Measurements from ENCODE around the gene SFI1. TPM values are rescaled to one million over a fixed set of nuclear protein-coding genes. Genes with fewer than 3 reads are reported as not detected.

Gene SFI1
- total and polyA plus RNA-seq, 2 of the 8 experiments (the other 6 are each of a cell fraction or from before 2014, with no cell fraction given) = 10.4 to 30.1 TPM

- no peak for FAIRE-seq
- Histone ChIP-seq H3K4me3 (ENCODE audit: extremely low read depth in 1 of 4, insufficient read depth in 2 of 4, low read depth in 3 of 4, low read length in 4 of 4) (peak overlapping the region; percentile 58 to 97 (median 60); a peak in 6 of 8 replicates), H3K23me2 (ENCODE audit: low read depth, low read length) (peaks cover 14% of the 10 kb centered on the region; the same call in 1 of the 2 replicates), H3K27ac (ENCODE audit: low read depth, low read length) (no peak overlapping the region), H2BK20ac (ENCODE audit: low read length) (no peak overlapping the region), H4K20me1 (replicated peaks in 1 of 2; ENCODE audit: control insufficient read depth in 1 of 2, insufficient read depth in 2 of 2, low read length in 2 of 2) (peaks cover 21 to 37% of the 10 kb centered on the region in 2 experiments), H3K79me2 (ENCODE audit: control insufficient read depth in 1 of 2, insufficient read depth in 2 of 2, low read length in 2 of 2) (peaks cover 0 to 66% of the 10 kb centered on the region in 2 experiments; a peak in 2 of 4 replicates), H2BK120ac (replicated peaks; ENCODE audit: low read depth, low read length) (no peak overlapping the region), H3K4ac (replicated peaks; ENCODE audit: insufficient read length, low read depth, low read length) (no peak overlapping the region), H3K9ac (replicated peaks in 1 of 4; ENCODE audit: extremely low read depth in 1 of 4, low read depth in 3 of 4, low read length in 3 of 4) (peak overlapping the region in 1 of 4 experiments; percentile 42; a peak in 2 of 7 replicates), H4K91ac (replicated peaks; ENCODE audit: insufficient read length, low read length) (no peak overlapping the region), H2AFZ (ENCODE audit: low read length) (no peak overlapping the region), H3K23ac (ENCODE audit: insufficient read length) (no peak overlapping the region), H3K4me1 (replicated peaks in 1 of 4; ENCODE audit: control insufficient read depth in 3 of 4, insufficient read depth in 4 of 4, low read length in 3 of 4) (peaks cover 0 to 24% (median 16%) of the 10 kb centered on the region in 4 experiments; a peak in 6 of 7 replicates), H3K9me3 (ENCODE audit: insufficient read depth in 2 of 2, low read depth in 1 of 2, low read length in 1 of 2) (no peaks in the 10 kb centered on the region), H2AK5ac (ENCODE audit: low read depth, low read length) (no peak overlapping the region), H4K8ac (ENCODE audit: extremely low read depth, insufficient read depth, low read length) (no peak overlapping the region), H3K27me3 (replicated peaks in 1 of 4; ENCODE audit: control insufficient read depth in 3 of 4, extremely low read depth in 1 of 4, insufficient read depth in 3 of 4, low read length in 3 of 4) (no peaks in the 10 kb centered on the region), H3K56ac (replicated peaks; ENCODE audit: insufficient read length, low read depth, low read length) (no peak overlapping the region), H3K14ac (ENCODE audit: insufficient read length) (no peak overlapping the region), H2BK15ac (ENCODE audit: low read length) (peak overlapping the region; percentile 12; the same call in 1 of the 2 replicates), H3K36me3 (ENCODE audit: control insufficient read depth in 2 of 4, insufficient read depth in 4 of 4, low read length in 3 of 4) (no peaks in the 10 kb centered on the region), H2BK5ac (ENCODE audit: low read depth, low read length) (peak overlapping the region; percentile 87; the same call in 1 of the 2 replicates), H3K79me1 (ENCODE audit: low read depth, low read length) (peaks cover 45% of the 10 kb centered on the region), H4K5ac (ENCODE audit: insufficient read length, low read depth, low read length) (no peak overlapping the region), H2BK12ac (ENCODE audit: low read depth, low read length) (no peak overlapping the region), H3K4me2 (ENCODE audit: insufficient read depth in 1 of 2, low read depth in 2 of 2, low read length in 2 of 2) (peak overlapping the region; percentile 69 to 96), H3K18ac (ENCODE audit: extremely low read depth, low read length) (no peak overlapping the region)
- 85% methylated on average over 9 of the region's 9 CpGs; no CpG with 5 or more reads in 1 of the 2 experiments for WGBS, 2 experiments (ENCODE audit: extremely low coverage in 1 of 2, insufficient coverage in 1 of 2, insufficient read length in 1 of 2, insufficient replicate concordance in 2 of 2, low coverage in 1 of 2, low lambda C conversion rate in 2 of 2, missing lambda C conversion rate in 1 of 2)
- ChIA-PET CTCF (ENCODE audit: partially characterized antibody) (interaction anchor here (0.8 to 9.3 kb wide), 10 partner anchors 11 to 343 kb away, joined by 3 to 105 read pairs (median 4); partner anchors contain the start of gene PISD), POLR2A (ENCODE audit: partially characterized antibody) (interaction anchor here (1.3 to 2.8 kb wide), 6 partner anchors 11 to 122 kb away, joined by 4 to 24 read pairs (median 14); partner anchors contain the start of genes DEPDC5 and PISD)
- no peak for DNase-seq (ENCODE audit: low read depth in 1 of 2, low spot score in 2 of 2)
- no peak for TF ChIP-seq KDM1A (IDR thresholded peaks at IDR 0.05; ENCODE audit: borderline replicate concordance, low read length)
- TF ChIP-seq RFX5 (IDR thresholded peaks at IDR 0.05; ENCODE audit: borderline replicate concordance, low read depth, low read length) = no peak
- no peak for TF ChIP-seq CHD2 (IDR thresholded peaks at IDR 0.05; ENCODE audit: low read length)
- TF ChIP-seq CREB1 (IDR thresholded peaks at IDR 0.05) = no peak
- no peak for TF ChIP-seq POLR2AphosphoS5 (IDR thresholded peaks at IDR 0.05; ENCODE audit: low read depth, low read length)
- TF ChIP-seq, protein P1, sequence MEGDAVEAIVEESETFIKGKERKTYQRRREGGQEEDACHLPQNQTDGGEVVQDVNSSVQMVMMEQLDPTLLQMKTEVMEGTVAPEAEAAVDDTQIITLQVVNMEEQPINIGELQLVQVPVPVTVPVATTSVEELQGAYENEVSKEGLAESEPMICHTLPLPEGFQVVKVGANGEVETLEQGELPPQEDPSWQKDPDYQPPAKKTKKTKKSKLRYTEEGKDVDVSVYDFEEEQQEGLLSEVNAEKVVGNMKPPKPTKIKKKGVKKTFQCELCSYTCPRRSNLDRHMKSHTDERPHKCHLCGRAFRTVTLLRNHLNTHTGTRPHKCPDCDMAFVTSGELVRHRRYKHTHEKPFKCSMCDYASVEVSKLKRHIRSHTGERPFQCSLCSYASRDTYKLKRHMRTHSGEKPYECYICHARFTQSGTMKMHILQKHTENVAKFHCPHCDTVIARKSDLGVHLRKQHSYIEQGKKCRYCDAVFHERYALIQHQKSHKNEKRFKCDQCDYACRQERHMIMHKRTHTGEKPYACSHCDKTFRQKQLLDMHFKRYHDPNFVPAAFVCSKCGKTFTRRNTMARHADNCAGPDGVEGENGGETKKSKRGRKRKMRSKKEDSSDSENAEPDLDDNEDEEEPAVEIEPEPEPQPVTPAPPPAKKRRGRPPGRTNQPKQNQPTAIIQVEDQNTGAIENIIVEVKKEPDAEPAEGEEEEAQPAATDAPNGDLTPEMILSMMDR (IDR thresholded peaks at IDR 0.05; ENCODE audit: control extremely low read depth in 1 of 3, insufficient read depth in 1 of 3, low read depth in 1 of 3, low read length in 3 of 3) = no peak
- no peak for TF ChIP-seq TBP (IDR thresholded peaks at IDR 0.05; ENCODE audit: low read depth, low read length)
- TF ChIP-seq TAF7 (optimal IDR thresholded peaks at IDR 0.05; ENCODE audit: borderline replicate concordance, low read depth, low read length) = no peak
- TF ChIP-seq SIRT6 (IDR thresholded peaks at IDR 0.05; ENCODE audit: low read length) = no peak
- TF ChIP-seq ZNF274 (IDR thresholded peaks at IDR 0.05; ENCODE audit: borderline replicate concordance, extremely low read depth, low read length) = no peak
- no peak for TF ChIP-seq GABPA (IDR thresholded peaks at IDR 0.05; ENCODE audit: borderline replicate concordance, insufficient read depth, low read length)
Observed at GRCh38 chr22:31631436-31631835, 135.1 kb downstream of the SFI1 start.
